H9 (cell line): ENCODE data around the gene MCRIP2. TPM values are rescaled to one million over a fixed set of nuclear protein-coding genes. Genes with fewer than 3 reads are reported as not detected.

Source experiments
- DNase-seq: peaks from one replicate; pipeline ENCODE4 v3.0.0-alpha.2; 2017
- H2AFZ ChIP-seq: one replicate; pipeline ENCODE4 v1.6.1; 2013; ENCODE audit warnings: mild to moderate bottlenecking, low read length, control low read depth, moderate library complexity
- H2AK5ac ChIP-seq: 2 replicates; pipeline ENCODE4 v1.6.1; 2013; ENCODE audit warnings: low read length, control low read depth, mixed read lengths; ENCODE audit not compliant: insufficient read length
- H2BK120ac ChIP-seq: one replicate; pipeline ENCODE4 v1.6.1; 2013; ENCODE audit warnings: low read depth, mild to moderate bottlenecking, low read length, control low read depth, inconsistent platforms; ENCODE audit not compliant: poor library complexity, severe bottlenecking
- H2BK12ac ChIP-seq: 2 replicates; pipeline ENCODE4 v1.6.1; 2013; ENCODE audit warnings: low read length, control low read depth, mixed read lengths, low read depth; ENCODE audit not compliant: insufficient read length
- H2BK15ac ChIP-seq: 2 replicates; pipeline ENCODE4 v1.6.1; 2013; ENCODE audit warnings: low read depth, low read length, control low read depth
- H2BK20ac ChIP-seq: one replicate; pipeline ENCODE4 v1.6.1; 2013; ENCODE audit warnings: low read depth, mild to moderate bottlenecking, low read length, control low read depth, inconsistent platforms; ENCODE audit not compliant: poor library complexity, severe bottlenecking
- H2BK5ac ChIP-seq: 2 replicates; pipeline ENCODE4 v1.6.1; 2013; ENCODE audit warnings: low read length, control low read depth, mixed read lengths; ENCODE audit not compliant: insufficient read length
- H3K14ac ChIP-seq: 2 replicates; pipeline ENCODE4 v1.6.1; 2013; ENCODE audit warnings: low read length, control low read depth; ENCODE audit not compliant: insufficient read depth
- H3K18ac ChIP-seq: 2 replicates; pipeline ENCODE4 v1.6.1; 2013; ENCODE audit warnings: low read depth, mild to moderate bottlenecking, mixed read lengths, low read length, control low read depth; ENCODE audit not compliant: insufficient read length
- H3K23ac ChIP-seq: 2 replicates; pipeline ENCODE4 v1.6.1; 2013; ENCODE audit warnings: low read length, control low read depth, mixed read lengths, low read depth; ENCODE audit not compliant: insufficient read length
- H3K23me2 ChIP-seq: 2 replicates; pipeline ENCODE4 v1.6.1; 2013; ENCODE audit warnings: low read depth, mild to moderate bottlenecking, mixed read lengths, low read length, control low read depth; ENCODE audit not compliant: insufficient read length, poor library complexity, severe bottlenecking
- H3K27ac ChIP-seq: 2 replicates; pipeline ENCODE4 v1.5.1; 2013; ENCODE audit warnings: low read length, control low read depth, mixed read lengths, low read depth; ENCODE audit not compliant: insufficient read length
- H3K27me3 ChIP-seq: 2 replicates; pipeline ENCODE4 v1.6.1; 2013; ENCODE audit warnings: low read length, control low read depth, inconsistent platforms; ENCODE audit not compliant: insufficient read depth
- H3K4ac ChIP-seq: 2 replicates; pipeline ENCODE4 v1.6.1; 2013; ENCODE audit warnings: low read depth, mild to moderate bottlenecking, control low read depth, inconsistent platforms, low read length, moderate library complexity
- H3K4me1 ChIP-seq: 2 replicates; pipeline ENCODE4 v1.6.1; 2013; ENCODE audit warnings: low read length, control low read depth, inconsistent platforms; ENCODE audit not compliant: insufficient read depth
- H3K4me2 ChIP-seq: 2 replicates; pipeline ENCODE4 v1.6.1; 2013; ENCODE audit warnings: low read length, control low read depth, mixed read lengths; ENCODE audit not compliant: insufficient read length, insufficient read depth
- H3K56ac ChIP-seq: 2 replicates; pipeline ENCODE4 v1.6.1; 2013; ENCODE audit warnings: low read depth, mild to moderate bottlenecking, mixed read lengths, low read length, control low read depth; ENCODE audit not compliant: insufficient read length
- H3K79me1 ChIP-seq: 2 replicates; pipeline ENCODE4 v1.6.1; 2013; ENCODE audit warnings: low read depth, mild to moderate bottlenecking, moderate library complexity, low read length, control low read depth, inconsistent platforms; ENCODE audit not compliant: insufficient read depth, poor library complexity, severe bottlenecking
- H3K79me2 ChIP-seq: 2 replicates; pipeline ENCODE4 v1.6.1; 2013; ENCODE audit warnings: low read length, control low read depth, inconsistent platforms; ENCODE audit not compliant: insufficient read depth
- H3K9ac ChIP-seq: 2 replicates; pipeline ENCODE4 v1.6.1; 2013; ENCODE audit warnings: low read length, control low read depth, mixed read lengths; ENCODE audit not compliant: insufficient read length; ENCODE audit errors: extremely low read depth
- H3K9me3 ChIP-seq: one replicate; pipeline ENCODE4 v1.6.1; 2013; ENCODE audit warnings: low read depth, low read length, inconsistent platforms; ENCODE audit not compliant: control insufficient read depth
- H3T11ph ChIP-seq: one replicate; pipeline ENCODE4 v1.6.1; 2013; ENCODE audit warnings: mild to moderate bottlenecking, low read length, control low read depth, inconsistent platforms
- H4K20me1 ChIP-seq: one replicate; pipeline ENCODE4 v1.6.1; 2013; ENCODE audit not compliant: control insufficient read depth, insufficient read length, insufficient read depth
- H4K5ac ChIP-seq: 2 replicates; pipeline ENCODE4 v1.6.1; 2013; ENCODE audit warnings: low read depth, mild to moderate bottlenecking, mixed read lengths, low read length, control low read depth; ENCODE audit not compliant: insufficient read length
- H4K8ac ChIP-seq: replicated peaks from 2 replicates; pipeline ENCODE4 v1.6.1; 2013; ENCODE audit warnings: low read length, control low read depth, mixed read lengths, low read depth; ENCODE audit not compliant: insufficient read length
- H4K91ac ChIP-seq: 2 replicates; pipeline ENCODE4 v1.6.1; 2013; ENCODE audit warnings: low read depth, mild to moderate bottlenecking, moderate library complexity, mixed read lengths, low read length, control low read depth; ENCODE audit not compliant: insufficient read length
- H3K27ac Mint-ChIP-seq, 3 experiments: 2 replicates in 2 of 3; 3 replicates in 1 of 3; pipeline ENCODE4 v1.8.0; 2020 to 2021; ENCODE audit warnings: mixed read lengths in 3 of 3, mild to moderate bottlenecking in 1 of 3, moderate library complexity in 1 of 3
- H3K27me3 Mint-ChIP-seq: 2 replicates; pipeline ENCODE4 v1.8.0; 2021; ENCODE audit warnings: low read depth, mild to moderate bottlenecking, moderate library complexity, mixed read lengths
- H3K36me3 Mint-ChIP-seq, 3 experiments: 2 replicates in 2 of 3; 3 replicates in 1 of 3; pipeline ENCODE4 v1.8.0; 2020 to 2021; ENCODE audit warnings: low read depth in 3 of 3, mixed read lengths in 3 of 3; ENCODE audit not compliant: insufficient read depth in 1 of 3
- H3K4me1 Mint-ChIP-seq, 2 experiments: 2 replicates each; pipeline ENCODE4 v1.8.0; 2020; ENCODE audit warnings: mixed read lengths in 2 of 2
- H3K4me3 Mint-ChIP-seq, 2 experiments: 2 replicates in 1 of 2; 3 replicates in 1 of 2; pipeline ENCODE4 v1.8.0; 2020 to 2021; ENCODE audit warnings: mild to moderate bottlenecking in 2 of 2, mixed read lengths in 2 of 2, moderate library complexity in 1 of 2
- H3K9me3 Mint-ChIP-seq, 2 experiments: 2 replicates in 1 of 2; 3 replicates in 1 of 2; pipeline ENCODE4 v1.8.0; 2020; ENCODE audit warnings: mild to moderate bottlenecking in 2 of 2, mixed read lengths in 2 of 2, moderate library complexity in 1 of 2
- CTCF ChIP-seq: fragments of 200-600 bp; sonication (generic); conservative IDR thresholded peaks from 3 replicates; pipeline ENCODE4 v1.8.0; 2021; ENCODE audit warnings: antibody characterized with exemption, mild to moderate bottlenecking
- WGBS: extraction: QIAGEN DNeasy Blood & Tissue Kit; methylation state at CpG from one replicate; pipeline ENCODE4 v1.1.7; 2013; ENCODE audit warnings: missing lambda C conversion rate, low lambda C conversion rate, mixed read lengths; ENCODE audit not compliant: insufficient read length; ENCODE audit errors: extremely low coverage; 5-methylcytosine and 5-hydroxymethylcytosine counted together
- total RNA-seq: library from RNA; stranded (reverse); gene quantifications from 2 replicates; pipeline ENCODE4 v1.2.1, GENCODE V29; 2021

The MCRIP2 gene
- total RNA-seq, 1 experiment from 2014 or later: 52.5 TPM

- Histone ChIP-seq H3K4ac (no peak overlapping the region), H4K5ac (no peak overlapping the region), H3K79me2 (peaks cover 2% of the 10 kb centered on the region; the same call in 1 of the 2 replicates), H3K9ac (no peak overlapping the region), H4K91ac (no peak overlapping the region), H2BK12ac (no peak overlapping the region), H2BK120ac (no peak overlapping the region), H3K79me1 (no peaks in the 10 kb centered on the region), H2AFZ (no peak overlapping the region), H3K27me3 (0 out of 2 replicates have a peak, but pooled peaks cover under 1% of the 10 kb centered on the region), H4K8ac (no peak overlapping the region), H2BK20ac (no peak overlapping the region), H3K4me1 (no peaks in the 10 kb centered on the region), H3K14ac (no peak overlapping the region), H2BK15ac (no peak overlapping the region), H3K18ac (no peak overlapping the region), H2AK5ac (no peak overlapping the region), H4K20me1 (no peaks in the 10 kb centered on the region), H3K23me2 (peaks cover 16% of the 10 kb centered on the region), H3K56ac (no peak overlapping the region), H3T11ph (no peak overlapping the region), H3K23ac (no peak overlapping the region), H3K9me3 (no peaks in the 10 kb centered on the region), H3K27ac (no peak overlapping the region), H3K4me2 (no peak overlapping the region), H2BK5ac (no peak overlapping the region)
- TF ChIP-seq CTCF: peak; percentile 60
- Mint-ChIP-seq H3K36me3 (peaks cover 15 to 46% (median 44%) of the 10 kb centered on the region in 3 experiments; a peak in 6 of 7 replicates), H3K27ac (no peak overlapping the region; a peak in 1 of 7 replicates), H3K9me3 (no peaks in the 10 kb centered on the region; a peak in 1 of 5 replicates), H3K27me3 (peaks cover 4% of the 10 kb centered on the region), H3K4me3 (peak overlapping the region; percentile 15 to 69; a peak in 3 of 5 replicates), H3K4me1 (peaks cover 10 to 26% of the 10 kb centered on the region in 2 experiments)
- DNase-seq: peak; percentile 63
- no CpG with 5 or more reads among the region's 10 CpGs for WGBS
These were observed 44.3 kb downstream of the MCRIP2 start for GRCh38 chr16:685967-686366.
